Left ventricle myocardium superior (tissue), 1 donor: ENCODE measurements around the gene GPC3. TPM values are rescaled to one million over a fixed set of nuclear protein-coding genes. Genes with fewer than 3 reads are reported as not detected.
"Not testable (repeated sequence)": the region's sequence is repeated elsewhere in the genome, so short reads cannot be mapped to it uniquely, and the experiment has no call there.

ENCODE experiments used
- ATAC-seq: fragments of 200-7000 bp; cut with Tn5 transposase; one replicate; pipeline ENCODE4 v1.9.1; 2020; ENCODE audit warnings: mild to moderate bottlenecking, moderate library complexity
- DNase-seq: peaks from one replicate; pipeline ENCODE4 v3.0.0-alpha.2; 2020
- intact Hi-C: fragments of 100-400 bp; cut with micrococcal nuclease; formaldehyde crosslinking; loops from one replicate; pipeline ENCODE4 v1.11.0; 2022
- total RNA-seq: library from RNA; stranded (reverse); fragmentation: NEBNext Ultra II Directional; extraction: Animal tissue kit (Norgen Biotek cat#: 25700); gene quantifications from one replicate; pipeline ENCODE4 v1.2.1, GENCODE V29; 2021
- donor health status: DM: no; HTN: yes; CAD: no; lungs with severe emphysema.

The GPC3 gene
- total RNA-seq, 1 donor from 2014 or later: 4.2 TPM

DNA sequence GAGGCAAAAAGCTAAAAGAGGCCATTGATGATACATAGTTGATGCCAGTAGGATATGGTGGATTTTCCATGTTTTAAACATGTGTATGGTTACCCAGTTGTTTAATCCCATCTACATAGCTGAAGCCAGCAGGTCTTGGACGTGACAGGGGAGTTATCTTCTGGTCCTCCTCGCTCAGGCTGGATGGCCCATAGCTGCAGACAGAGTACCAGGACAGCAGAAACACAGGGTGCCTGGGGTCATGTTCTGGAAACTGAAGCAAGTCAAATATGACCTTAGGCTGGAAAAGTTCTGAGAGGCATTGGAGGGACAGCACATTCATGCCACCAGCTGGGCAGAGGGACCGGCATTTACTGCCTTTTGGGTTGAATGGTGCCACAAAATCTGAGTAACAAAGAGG, 452.1 kb downstream of the GPC3 start:
- ATAC-seq (no peak), DNase-seq (no peak)
- intact Hi-C loops: no loop called here

GRCh38 chrX:133530960-133531359, 454.4 kb downstream of the GPC3 start:
- intact Hi-C loops: no loop called here
- DNase-seq: peak; percentile 26
- ATAC-seq: peak; percentile 58

DNA sequence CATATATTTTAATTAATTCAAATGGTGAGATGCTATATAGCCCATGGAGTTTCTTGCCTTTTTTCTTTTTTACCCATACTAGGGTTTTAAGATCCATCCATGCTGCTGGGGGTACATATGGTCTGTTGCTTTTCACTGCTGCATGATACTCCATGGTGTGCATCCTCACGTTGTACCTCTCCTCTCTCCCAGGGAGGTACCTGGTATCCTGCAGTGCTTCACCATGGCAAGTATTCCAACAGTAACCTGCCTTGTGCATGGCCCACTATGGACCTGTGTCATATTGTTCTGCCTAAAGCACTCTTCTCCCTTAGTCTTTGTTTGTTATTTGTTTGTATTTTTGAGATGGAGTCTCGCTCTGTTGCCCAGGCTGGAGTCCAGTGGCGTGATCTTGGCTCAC, 455.8 kb downstream of the GPC3 start:
- DNase-seq: no peak
- no peak for ATAC-seq
- intact Hi-C loops: no loop called here

GRCh38 chrX:133527825-133528224, 457.6 kb downstream of the GPC3 start:
- ATAC-seq (no peak), DNase-seq (no peak)
- intact Hi-C loops: no loop called here

GRCh38 chrX:133527415-133527814, 458.0 kb downstream of the GPC3 start:
- intact Hi-C loops: no loop called here
- ATAC-seq: no peak
- no peak for DNase-seq

- ATAC-seq, DNase-seq, intact Hi-C loops: not testable (repeated sequence)
Observed at GRCh38 chrX:133526773-133527172, 458.6 kb downstream of the GPC3 start.

- no peak for DNase-seq
- intact Hi-C loops: no loop called here
- no peak for ATAC-seq
Observed at GRCh38 chrX:133523526-133523925, 461.9 kb downstream of the GPC3 start.

DNA sequence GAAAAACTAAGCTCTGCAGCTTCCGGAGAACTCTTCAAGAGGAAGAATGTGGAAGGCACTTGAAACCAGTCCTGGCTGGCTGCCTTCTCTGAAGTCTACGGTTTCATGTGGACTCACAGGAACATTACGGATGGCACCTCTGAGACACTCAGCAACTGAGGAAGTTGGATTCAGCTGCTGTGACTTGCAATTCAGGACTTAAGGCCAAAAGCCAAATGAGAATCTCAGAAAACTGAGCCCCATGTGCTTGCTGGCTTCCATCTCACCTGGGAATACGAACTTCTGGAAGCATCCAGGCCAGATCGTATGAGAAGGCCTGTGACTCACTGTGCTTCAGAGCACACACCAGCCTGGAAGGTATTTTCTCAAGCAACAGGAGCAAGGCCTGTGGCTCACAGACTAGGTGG, 462.3 kb downstream of the GPC3 start:
- intact Hi-C loops: no loop called here
- ATAC-seq: peak; percentile 41

DNA sequence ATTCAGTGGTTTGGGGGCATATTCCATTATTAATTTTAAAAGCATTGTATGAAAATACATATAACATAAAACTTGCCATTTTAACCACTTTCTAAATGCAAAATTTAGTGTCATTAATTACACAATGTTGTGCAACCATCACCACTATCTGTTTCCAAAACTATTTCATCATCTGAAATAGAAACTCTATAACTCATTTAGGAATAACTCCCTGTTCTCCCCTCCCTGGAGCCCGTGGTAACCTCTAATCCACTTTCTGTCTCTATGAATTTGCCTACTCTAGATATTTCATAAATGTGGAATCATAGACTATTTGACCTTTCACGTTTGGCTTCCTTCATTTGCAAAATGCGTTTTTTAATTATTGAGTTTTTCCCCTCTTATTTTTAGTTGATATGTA, 468.7 kb downstream of the GPC3 start:
- ATAC-seq: peak; percentile 19
- no peak for DNase-seq
- intact Hi-C loops: no loop called here

More for the DNA sequence above, 462.3 kb downstream of the GPC3 start:
- no peak for DNase-seq

DNA sequence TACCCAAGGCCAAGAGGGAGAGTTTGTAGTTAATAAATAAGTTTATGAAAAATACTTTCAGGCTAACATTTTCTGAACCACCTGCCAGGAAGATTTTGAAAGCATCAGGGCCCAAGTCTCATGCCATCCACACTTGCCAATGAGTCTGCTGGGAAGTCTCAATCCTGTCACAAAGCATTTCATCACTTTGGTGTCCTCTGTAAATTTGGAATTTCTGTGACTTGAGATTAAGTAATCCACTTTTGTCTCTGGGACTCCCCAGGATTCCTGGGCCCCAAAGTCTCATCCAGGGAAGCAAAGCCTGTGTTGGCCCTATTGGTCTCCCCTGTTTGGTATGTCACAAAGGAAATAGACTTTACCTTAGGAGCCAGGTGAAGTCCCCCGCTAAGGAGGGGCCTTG, 470.9 kb downstream of the GPC3 start:
- intact Hi-C loops: no loop called here
- ATAC-seq: no peak
- DNase-seq: no peak

DNA sequence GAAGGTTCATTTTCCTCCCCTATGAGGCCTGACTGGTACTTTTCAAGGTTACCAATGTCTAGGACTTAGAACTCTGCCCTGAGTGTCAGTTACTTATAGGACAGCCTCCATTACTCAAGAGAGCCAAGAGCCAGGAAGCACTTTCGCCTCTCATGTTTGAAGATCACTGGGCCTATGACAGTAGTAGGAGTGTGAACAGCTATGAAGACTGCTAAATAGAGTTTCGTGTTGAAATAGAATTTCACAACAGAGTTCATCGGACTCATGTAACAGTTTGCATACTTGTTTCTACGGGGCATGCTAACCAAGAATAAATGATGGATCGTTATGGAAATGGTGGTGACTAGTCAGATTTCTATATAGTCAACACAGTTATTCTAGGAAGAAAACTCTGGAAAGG, 472.3 kb downstream of the GPC3 start:
- ATAC-seq (no peak), DNase-seq (no peak)
- intact Hi-C loops: no loop called here

- intact Hi-C loops: no loop called here
- DNase-seq: no peak
- ATAC-seq: no peak
Observed at GRCh38 chrX:133511041-133511440, 474.4 kb downstream of the GPC3 start.

- no peak for ATAC-seq
- intact Hi-C loops: no loop called here
- no peak for DNase-seq
Observed at GRCh38 chrX:133497356-133497755, 488.0 kb downstream of the GPC3 start.

DNA sequence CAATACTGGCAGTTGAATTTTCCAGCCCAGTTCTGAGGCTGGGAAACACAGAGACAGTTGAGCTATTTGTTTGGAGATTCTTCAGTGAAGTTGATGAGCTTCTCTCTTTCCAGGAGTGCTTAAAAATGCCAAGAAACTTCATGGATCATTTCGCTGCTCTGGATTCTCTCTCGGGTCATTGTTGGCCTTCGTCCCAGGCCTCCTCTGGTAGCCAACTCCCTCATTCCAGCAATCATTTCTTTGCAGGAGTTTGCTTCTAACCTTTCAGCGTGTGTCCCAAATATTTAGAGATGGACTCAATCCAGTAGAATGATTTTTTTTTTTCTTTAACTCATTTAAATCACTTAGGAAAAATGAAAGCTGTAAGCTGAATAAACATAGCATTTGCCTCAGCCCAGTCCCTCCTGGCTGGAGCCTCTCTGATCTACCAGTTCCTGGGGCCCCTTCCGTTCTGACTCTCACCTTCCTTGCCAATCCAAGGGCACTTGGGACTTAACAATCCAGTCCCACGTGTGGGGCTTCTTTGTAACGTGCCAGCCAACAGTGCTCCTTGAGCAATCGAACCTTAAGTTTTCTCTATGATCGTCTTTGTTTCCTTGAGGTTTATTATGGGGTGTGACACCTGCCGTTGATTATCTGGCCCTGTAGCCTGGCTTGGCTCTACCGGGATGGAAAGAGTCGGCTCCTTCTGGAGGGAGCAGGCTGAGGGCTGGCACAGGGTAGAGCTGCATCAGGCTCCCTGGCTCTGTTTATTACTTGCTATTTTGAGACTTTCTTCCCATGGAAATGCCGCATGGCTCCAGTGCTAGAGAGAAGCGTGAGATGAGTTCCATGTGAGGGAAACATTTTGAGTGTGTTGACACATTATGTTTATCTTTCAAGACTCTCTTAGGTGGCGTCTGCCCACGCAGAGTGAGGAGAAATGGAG, 489.7 kb downstream of the GPC3 start:
- DNase-seq (peak; percentile 64), ATAC-seq (peak; percentile 88)
- intact Hi-C loops: no loop called here

- ATAC-seq: no peak
- DNase-seq: no peak
- intact Hi-C loops: no loop called here
Observed at GRCh38 chrX:133493366-133493765, 492.0 kb downstream of the GPC3 start.

- intact Hi-C loops: no loop called here
- DNase-seq: no peak
- ATAC-seq: no peak
Observed at GRCh38 chrX:133490955-133491354, 494.4 kb downstream of the GPC3 start.
